ENCODE measurements around the gene SEMA7A.

- TF ChIP-seq EZH2 (IDR thresholded peaks at IDR 0.05): no peak
- no peak for TF ChIP-seq POLR2AphosphoS5 (IDR thresholded peaks at IDR 0.05; ENCODE audit: borderline replicate concordance, low read depth, low read length)
Measured at GRCh38 chr15:74409225-74409624, 24.5 kb downstream of the SEMA7A start.
